ENCODE results near the gene ITPK1.

Gene ITPK1

GRCh38 chr14:93027810-93028723, 87.7 kb downstream of the ITPK1 start:
- TF ChIP-seq, protein P1, sequence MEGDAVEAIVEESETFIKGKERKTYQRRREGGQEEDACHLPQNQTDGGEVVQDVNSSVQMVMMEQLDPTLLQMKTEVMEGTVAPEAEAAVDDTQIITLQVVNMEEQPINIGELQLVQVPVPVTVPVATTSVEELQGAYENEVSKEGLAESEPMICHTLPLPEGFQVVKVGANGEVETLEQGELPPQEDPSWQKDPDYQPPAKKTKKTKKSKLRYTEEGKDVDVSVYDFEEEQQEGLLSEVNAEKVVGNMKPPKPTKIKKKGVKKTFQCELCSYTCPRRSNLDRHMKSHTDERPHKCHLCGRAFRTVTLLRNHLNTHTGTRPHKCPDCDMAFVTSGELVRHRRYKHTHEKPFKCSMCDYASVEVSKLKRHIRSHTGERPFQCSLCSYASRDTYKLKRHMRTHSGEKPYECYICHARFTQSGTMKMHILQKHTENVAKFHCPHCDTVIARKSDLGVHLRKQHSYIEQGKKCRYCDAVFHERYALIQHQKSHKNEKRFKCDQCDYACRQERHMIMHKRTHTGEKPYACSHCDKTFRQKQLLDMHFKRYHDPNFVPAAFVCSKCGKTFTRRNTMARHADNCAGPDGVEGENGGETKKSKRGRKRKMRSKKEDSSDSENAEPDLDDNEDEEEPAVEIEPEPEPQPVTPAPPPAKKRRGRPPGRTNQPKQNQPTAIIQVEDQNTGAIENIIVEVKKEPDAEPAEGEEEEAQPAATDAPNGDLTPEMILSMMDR (IDR thresholded peaks at IDR 0.05; ENCODE audit: insufficient read depth, missing control alignments): no peak
- DNase-seq (ENCODE audit: insufficient read length, low spot score): no peak
- FAIRE-seq: no peak

DNA sequence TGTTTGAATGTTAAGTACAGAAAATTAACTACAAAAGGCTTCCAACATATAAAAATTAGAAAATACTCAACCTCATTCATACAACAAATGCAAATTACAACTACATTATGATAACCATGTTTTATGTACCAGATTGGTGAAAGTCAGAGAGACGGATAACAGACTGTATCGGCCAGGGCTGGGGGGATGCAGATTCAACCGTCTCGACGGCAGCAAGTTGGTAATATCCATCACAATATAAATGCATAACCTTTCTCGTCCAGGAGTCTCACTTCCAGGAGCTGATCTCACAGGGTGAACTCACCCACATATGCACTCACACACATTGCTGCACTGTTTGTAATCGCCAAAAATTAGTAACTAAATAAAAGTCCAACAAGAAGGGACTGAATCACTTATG, 89.4 kb downstream of the ITPK1 start:
- no peak for FAIRE-seq
- TF ChIP-seq, protein P1 (IDR thresholded peaks at IDR 0.05; ENCODE audit: insufficient read depth, missing control alignments): no peak
- DNase-seq (ENCODE audit: insufficient read length, low spot score): no peak

DNA sequence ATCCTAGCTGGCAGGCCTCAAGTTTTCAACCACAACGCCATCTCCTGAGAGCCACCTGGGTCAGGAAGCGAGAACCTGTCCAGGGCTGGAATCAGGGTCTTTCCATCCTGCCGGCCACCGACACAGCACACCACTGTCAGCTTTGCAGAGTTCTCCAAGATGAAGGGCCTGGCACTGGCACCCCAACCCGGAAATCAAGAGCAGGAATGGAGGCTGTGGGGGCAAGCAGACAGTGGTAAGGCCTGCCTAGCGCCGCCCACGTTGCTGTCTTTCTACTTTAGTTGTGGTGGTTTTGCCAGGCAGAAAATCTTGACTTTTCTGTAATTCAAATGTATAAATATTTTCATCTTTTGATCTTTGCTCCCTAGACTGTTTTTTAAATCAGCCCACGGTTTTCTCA, 90.7 kb downstream of the ITPK1 start:
- no peak for FAIRE-seq
- DNase-seq (ENCODE audit: insufficient read length, low spot score): no peak
- TF ChIP-seq, protein P1 (IDR thresholded peaks at IDR 0.05; ENCODE audit: insufficient read depth, missing control alignments): no peak

- TF ChIP-seq, protein P1 (IDR thresholded peaks at IDR 0.05; ENCODE audit: insufficient read depth, missing control alignments): no peak
- DNase-seq (ENCODE audit: insufficient read length, low spot score): peak; percentile 62
- FAIRE-seq: peak; percentile 90
These were observed 91.2 kb downstream of the ITPK1 start for GRCh38 chr14:93024493-93024892.

DNA sequence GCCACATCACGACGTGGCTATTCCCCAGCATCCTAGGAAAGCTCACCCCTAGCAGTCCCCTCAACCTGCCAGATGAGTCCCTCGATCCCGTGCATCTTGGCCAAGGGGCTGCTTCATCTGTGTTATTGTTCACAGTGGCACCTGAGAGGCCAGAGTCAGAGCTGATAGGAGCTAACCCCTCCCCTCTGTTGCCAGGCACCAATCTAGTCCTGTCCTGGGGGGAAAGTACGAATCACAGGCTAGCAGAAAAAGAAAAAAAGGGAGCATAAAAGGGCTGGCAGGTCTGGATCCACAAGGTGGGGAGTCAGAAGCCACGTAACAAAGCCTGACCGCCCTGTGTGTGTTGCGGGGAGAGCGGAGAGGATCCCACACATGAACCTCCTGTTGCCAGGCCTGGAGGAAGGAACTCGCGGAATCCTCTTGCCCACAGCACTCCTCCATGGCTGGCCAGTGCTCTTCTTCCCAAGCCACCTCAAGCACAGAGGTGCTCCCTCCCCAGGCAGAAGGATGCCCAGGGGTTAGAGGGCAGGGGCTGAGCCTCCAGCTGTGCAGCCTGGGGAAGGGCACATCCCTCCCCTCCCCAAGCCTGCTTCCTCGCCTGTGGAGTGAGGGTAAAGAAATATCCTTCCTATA, 91.8 kb downstream of the ITPK1 start:
- TF ChIP-seq, protein P1 (IDR thresholded peaks at IDR 0.05; ENCODE audit: insufficient read depth, missing control alignments): no peak
- DNase-seq (ENCODE audit: insufficient read length, low spot score) (no peak), FAIRE-seq (no peak)

GRCh38 chr14:93023039-93023438, 92.7 kb downstream of the ITPK1 start:
- FAIRE-seq (no peak), DNase-seq (ENCODE audit: insufficient read length, low spot score) (no peak)
- TF ChIP-seq, protein P1 (IDR thresholded peaks at IDR 0.05; ENCODE audit: insufficient read depth, missing control alignments): no peak

DNA sequence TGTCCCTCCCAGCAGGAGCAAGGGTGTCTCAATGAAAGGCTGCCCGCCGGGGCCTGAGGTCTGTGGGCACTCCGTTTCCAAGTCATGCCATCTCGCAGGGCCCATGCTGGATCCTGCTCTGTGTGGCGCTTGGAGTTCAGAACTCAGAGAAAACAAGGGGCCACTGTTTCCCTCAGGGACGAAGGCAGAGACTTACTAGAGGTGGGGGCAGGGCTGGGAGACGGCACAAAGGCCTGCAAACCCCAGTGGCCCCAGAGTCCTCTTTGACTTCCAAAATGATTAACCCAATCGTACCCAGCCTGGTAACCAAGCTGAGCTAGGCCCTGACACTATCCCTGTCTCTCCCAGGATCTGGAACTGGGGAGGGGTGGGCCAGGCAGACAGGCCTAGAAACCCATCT, 95.8 kb downstream of the ITPK1 start:
- FAIRE-seq (no peak), DNase-seq (ENCODE audit: insufficient read length, low spot score) (no peak)
- TF ChIP-seq, protein P1 (IDR thresholded peaks at IDR 0.05; ENCODE audit: insufficient read depth, missing control alignments): no peak

All from D721Med (cell line).